Right ventricle myocardium superior (tissue), 1 donor: Measurements from ENCODE around the gene PLA2G4A. TPM values are rescaled to one million over a fixed set of nuclear protein-coding genes. Genes with fewer than 3 reads are reported as not detected.

Experiments used
- ATAC-seq: fragments of 200-7000 bp; cut with Tn5 transposase; one replicate; pipeline ENCODE4 v1.9.1; 2020; ENCODE audit warnings: mild to moderate bottlenecking; ENCODE audit not compliant: poor library complexity
- DNase-seq: peaks from one replicate; pipeline ENCODE4 v3.0.0-alpha.2; 2020
- intact Hi-C: fragments of 100-400 bp; cut with DNase I; formaldehyde crosslinking; loops from one replicate; pipeline ENCODE4 v1.11.2; 2022
- total RNA-seq: library from RNA; stranded (reverse); fragmentation: NEBNext Ultra II Directional; extraction: Animal tissue kit (Norgen Biotek cat#: 25700); gene quantifications from one replicate; pipeline ENCODE4 v1.2.1, GENCODE V29; 2021
- donor health status: DM: no; HTN: yes; CAD: no; lungs with severe emphysema.

The PLA2G4A gene
- total RNA-seq, 1 donor from 2014 or later, result 2.1 TPM

DNA sequence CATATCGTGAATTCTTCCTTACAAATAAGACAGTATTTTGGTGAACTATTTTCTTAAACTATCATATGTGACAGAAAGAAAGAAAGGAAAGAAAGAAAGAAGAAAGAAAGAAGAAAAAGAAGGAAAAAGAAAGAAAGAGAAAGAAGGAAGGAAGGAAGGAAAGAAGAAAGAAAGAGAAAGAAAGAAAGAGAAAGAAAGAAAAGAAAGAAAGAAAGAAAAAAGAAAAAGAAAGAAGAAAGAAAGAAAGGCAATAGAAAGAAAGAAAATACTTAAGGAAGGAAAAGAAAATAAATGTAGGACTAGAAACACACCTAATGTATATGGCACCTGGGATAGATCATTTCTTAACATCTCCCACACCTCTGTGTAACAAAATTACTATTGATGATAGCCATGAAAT is 120.4 kb downstream of the PLA2G4A start:
- intact Hi-C loops, result no loop called here
- ATAC-seq (no peak), DNase-seq (no peak)

- intact Hi-C loops, result no loop called here
- ATAC-seq (no peak), DNase-seq (no peak)
These were observed 121.8 kb downstream of the PLA2G4A start for GRCh38 chr1:186950547-186950946.

DNA sequence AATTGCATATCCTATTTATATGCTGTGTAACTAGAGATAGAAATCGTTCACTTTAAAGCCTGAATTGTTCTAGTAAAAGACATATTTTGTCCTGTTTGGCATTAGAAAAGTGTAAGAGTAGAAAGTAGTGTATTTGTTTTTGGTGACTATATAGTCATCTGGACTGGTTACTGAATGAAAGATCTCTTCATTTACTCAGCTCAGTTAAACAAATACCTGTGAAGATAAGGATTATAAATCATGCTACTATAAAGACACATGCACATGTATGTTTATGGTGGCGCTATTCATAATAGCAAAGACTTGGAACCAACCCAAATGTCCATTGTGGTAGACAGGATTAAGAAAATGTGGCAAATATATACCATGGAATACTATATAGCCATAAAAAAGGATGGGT is 125.1 kb downstream of the PLA2G4A start:
- ATAC-seq, result no peak
- intact Hi-C loops, result no loop called here
- DNase-seq, result no peak

DNA sequence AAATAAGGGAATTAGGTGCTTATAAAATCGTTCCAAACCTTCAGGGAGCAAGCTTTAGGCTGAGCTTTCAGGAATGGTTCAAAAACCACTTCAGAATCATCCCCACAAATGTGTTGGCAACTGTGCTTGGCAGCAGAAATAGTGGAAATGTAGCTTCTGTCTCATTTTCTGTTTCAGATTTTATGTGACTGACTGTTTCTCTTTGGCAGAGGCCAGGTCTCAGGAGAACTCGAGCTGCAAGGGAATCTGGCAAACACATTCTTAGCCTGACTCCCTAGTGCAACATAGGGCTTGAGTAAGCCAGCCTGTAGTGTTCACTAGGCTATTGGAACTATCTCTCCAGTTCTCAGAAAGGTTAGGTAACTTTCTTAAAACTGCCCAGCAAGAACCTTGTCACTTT is 128.6 kb downstream of the PLA2G4A start:
- no peak for DNase-seq
- peak; percentile 68 for ATAC-seq
- intact Hi-C loops, result no loop called here

GRCh38 chr1:186958520-186958919 is 129.8 kb downstream of the PLA2G4A start:
- intact Hi-C loops, result no loop called here
- ATAC-seq, result no peak
- no peak for DNase-seq

DNA sequence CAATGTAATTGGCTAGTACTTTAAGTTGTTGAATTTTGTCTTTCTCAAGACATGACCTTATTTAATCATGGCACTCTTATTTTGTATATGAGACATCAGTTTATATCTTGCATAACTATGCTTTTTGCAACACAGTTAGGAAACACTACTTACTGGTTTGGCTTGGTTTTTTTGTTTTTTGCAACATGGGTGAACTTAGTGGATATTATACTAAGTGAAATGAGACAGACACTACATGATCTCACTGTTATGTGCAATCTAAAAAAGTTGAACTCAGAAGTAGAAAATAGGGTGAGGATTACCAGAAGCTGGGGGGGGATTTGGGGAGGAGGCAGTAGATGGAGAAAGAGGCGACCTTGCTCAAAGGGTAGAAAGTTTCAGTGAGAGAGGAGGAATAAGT is 132.1 kb downstream of the PLA2G4A start:
- DNase-seq (no peak), ATAC-seq (no peak)
- intact Hi-C loops, result no loop called here

DNA sequence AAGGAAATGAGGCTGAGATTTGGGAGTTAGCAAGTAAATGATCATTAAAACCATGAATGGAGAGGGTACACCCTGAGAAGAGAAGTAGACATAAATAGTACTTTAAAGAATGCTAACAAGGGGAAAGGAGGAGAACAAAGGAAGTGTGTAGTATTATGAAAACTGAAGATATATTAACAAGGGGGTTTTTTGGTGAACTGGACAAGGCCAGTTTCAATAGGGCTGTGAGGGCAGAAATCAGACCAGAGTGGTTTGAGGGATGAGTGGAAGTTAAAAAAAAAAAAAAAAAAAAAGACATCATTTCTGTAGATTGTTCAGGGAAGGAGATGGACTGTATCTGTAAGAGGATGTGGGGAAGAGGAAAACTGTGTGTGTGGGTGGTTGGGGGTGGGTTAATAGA is 137.1 kb downstream of the PLA2G4A start:
- intact Hi-C loops, result no loop called here
- no peak for ATAC-seq
- DNase-seq, result no peak

DNA sequence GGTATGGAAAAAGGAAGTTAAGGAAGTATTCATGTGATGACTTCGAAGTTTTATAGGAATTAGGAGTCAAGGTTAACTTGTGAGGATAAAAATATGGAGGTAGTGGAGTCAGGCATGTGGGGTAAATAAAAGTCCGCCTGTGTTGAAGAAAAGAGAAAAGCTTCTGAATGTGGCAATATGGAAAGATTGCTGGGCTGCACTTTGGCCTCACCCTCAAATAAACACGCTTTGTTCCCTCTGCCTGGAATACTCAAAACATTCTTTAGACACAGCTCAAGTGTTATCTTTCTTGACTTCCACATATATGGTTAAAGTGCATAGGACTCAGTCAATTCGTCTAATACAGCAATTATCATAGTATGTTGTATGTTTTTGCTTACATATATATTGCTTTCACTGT is 137.7 kb downstream of the PLA2G4A start:
- ATAC-seq (no peak), DNase-seq (no peak)
- intact Hi-C loops, result no loop called here

DNA sequence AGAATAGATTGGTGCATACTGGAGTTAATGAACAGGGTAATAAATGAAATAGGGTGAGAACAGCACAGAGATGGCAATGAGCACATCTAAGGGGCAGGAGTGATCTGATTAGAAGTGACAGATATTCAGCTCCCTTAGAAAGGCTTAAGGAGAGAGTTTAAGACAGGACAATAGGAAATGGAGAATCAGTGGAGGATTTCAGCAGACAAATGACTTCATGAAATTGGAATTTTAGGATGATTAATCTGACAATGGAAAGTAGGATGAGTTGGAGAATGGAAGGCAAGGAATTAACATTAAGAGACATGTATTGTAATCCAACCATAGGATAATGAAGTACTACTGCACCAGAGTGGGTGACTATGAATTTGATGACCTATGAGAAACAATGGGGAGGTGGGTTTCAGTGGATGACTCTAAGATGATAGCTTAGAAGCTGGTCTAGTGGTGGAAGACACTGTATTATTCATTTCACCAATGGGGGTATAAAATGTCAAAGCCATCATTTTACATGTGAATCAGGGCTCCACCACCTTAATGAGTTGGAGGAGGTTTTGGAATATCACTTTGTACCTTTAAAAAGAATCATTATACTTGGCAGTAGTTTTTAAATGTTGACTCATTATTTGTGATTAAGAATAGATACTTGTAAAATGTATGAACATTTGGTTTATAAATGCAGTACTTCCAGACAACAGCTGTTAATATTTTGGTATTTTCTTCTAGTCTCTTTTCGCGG is 139.1 kb downstream of the PLA2G4A start:
- no peak for DNase-seq
- intact Hi-C loops, result no loop called here
- ATAC-seq, result no peak

- no peak for DNase-seq
- ATAC-seq, result no peak
- intact Hi-C loops, result no loop called here
These were observed 146.0 kb downstream of the PLA2G4A start for GRCh38 chr1:186974774-186975181.

DNA sequence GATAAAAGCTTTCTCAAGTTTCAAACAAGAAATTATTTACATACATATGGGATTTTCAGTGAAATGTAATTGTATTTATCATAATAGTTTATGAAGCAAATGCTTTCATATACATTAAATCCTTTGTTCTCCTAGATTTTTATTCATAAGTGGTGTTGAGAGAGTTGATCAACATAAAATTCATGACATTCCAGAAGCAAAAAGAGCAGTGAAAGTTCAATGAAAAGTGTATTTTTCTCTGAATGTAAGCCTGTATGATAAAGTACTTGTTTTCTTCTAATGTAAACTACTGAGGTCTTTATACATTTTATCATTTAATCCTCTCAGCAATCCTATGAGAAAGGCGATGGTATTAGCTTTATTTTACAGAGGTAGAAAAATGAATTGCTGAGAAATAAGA is 146.5 kb downstream of the PLA2G4A start:
- intact Hi-C loops, result no loop called here
- ATAC-seq (no peak), DNase-seq (no peak)

DNA sequence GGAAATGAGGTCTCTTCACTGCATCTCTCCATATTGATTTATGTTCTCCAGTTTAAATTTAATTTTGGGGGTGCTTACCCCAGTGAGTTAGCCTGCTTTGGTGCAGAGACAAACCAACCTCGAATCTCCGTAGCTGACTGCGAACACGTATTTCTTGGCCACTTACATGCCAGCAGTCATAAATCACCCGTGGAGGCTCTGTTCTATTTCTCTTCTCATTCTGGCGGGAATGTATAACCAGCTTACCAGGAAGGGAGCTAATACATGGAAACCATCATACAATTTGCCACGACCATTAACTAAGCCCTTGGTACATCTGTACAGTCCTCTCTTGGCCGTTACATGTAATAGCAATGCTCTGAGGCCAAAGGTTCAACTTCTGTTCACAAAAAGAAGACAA is 148.0 kb downstream of the PLA2G4A start:
- ATAC-seq (no peak), DNase-seq (no peak)
- intact Hi-C loops, result no loop called here

DNA sequence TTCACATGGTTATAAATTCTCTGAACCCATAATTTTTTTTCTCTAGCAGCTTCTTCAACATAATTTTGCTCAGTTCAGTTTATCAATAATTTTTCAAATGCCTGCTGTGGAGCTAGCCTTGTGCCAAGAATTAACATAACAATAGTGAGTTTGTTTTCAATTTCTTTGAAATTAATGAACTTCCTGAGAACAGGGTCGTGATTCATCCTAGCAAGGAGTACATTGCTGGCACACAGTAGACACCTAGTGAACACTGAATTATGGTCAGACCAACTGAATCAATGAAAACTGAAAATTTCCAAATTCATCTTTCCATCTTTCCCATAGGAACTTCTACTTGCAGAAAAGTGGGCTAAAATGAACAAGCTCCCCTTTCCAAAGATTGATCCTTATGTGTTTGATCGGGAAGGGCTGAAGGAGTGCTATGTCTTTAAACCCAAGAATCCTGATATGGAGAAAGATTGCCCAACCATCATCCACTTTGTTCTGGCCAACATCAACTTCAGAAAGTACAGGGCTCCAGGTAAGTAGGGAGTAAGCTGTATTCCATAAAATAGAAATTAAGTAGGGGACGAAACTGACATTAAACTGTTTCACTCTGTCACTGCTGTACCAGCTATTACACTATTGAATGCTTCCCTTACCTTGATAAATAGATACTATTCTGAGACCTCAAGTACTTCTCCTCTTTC is 148.7 kb downstream of the PLA2G4A start:
- ATAC-seq (no peak), DNase-seq (no peak)
- intact Hi-C loops, result no loop called here

GRCh38 chr1:186978596-186979556 is 150.1 kb downstream of the PLA2G4A start:
- DNase-seq (no peak), ATAC-seq (no peak)
- intact Hi-C loops, result no loop called here

- ATAC-seq (no peak), DNase-seq (no peak)
- intact Hi-C loops, result no loop called here
These were observed 151.7 kb downstream of the PLA2G4A start for GRCh38 chr1:186980400-186980799.

DNA sequence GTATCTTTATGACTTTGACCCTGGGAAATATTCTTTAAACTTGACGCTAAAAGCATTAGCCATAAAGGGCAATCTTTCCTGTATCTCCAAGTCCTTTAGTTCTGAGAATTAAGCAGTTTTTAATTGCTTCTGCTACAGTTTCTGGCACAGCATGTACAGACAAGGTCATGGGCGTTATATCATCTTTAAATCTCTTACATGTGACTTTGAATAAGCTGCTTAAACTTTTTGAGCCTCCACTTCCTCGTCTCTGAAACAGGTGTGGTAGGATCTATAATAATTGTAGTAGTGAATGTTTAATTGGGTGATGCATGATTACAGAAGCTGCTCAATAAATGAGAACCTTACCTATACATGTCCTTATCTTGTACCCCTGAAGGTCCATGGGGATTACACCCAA is 153.4 kb downstream of the PLA2G4A start:
- ATAC-seq (no peak), DNase-seq (no peak)
- intact Hi-C loops, result no loop called here

DNA sequence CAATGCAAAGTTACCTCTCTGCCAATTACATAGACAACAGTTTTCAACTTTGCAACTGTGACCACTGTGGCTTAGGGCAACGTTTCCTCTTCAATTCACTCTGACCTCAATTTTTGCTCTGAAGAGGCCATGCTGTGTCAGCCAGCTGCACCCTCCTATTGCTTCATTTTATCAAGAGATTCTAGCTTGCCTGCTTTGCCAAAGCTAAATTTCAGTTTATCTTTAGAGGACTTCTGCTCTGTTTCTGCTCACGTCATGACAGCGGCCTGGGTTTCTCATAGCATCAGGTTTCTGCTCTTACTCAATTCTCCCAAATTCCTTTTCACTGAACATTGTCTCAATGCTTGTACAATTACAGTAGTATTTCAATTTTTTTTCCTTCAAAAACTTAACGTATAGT is 154.6 kb downstream of the PLA2G4A start:
- ATAC-seq (peak; percentile 93), DNase-seq (peak; percentile 59)
- intact Hi-C loops, result no loop called here

DNA sequence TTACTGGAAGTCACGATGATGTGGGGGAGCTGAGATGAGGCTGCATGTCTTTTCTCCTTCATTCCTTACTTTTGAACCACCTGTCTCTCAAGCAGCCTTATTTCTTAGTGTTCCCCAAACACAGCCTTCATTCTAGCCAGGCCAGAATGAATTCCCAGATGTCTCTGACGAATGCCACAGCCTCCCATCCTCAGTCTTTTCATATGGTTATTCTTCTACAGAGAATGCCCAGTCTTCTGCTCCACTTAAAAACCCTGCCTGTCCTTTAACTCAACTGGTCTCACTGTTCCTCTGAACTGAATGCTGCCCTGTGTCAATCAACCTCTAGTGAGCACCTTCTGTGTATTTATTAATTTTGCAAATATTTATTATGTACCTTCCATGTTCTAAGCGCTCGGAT is 156.2 kb downstream of the PLA2G4A start:
- ATAC-seq (no peak), DNase-seq (no peak)
- intact Hi-C loops, result loop anchor here (5.0 kb wide), 2 partner anchors 383 to 503 kb away; no protein-coding TSS in a partner anchor

DNA sequence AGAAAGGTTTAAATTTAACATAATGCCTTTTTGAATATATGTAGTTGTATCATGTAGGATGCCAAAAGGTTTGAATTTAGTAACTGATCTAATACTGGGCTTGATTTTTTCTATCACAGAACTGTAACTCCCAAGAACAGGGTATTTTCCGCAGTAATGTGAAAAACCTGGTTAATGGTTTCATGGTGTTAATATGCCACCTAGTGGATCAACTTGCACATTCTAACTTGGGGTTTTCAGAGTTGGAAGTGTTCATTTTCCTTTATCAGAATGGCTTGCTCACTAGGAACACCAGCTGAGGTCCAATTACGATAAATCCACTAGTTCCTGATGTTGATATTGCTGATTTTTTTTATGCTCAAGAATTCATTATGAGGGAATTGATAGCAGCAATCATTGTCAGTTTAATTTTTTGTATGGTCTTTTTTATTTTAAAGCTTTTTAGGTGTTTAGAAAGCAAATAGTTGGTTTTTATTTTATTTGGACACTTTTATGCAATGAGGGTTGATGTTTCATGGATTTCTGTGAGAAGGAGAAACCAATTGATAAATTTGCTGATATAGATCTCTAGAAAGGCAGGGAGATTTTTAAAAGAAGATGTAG is 157.2 kb downstream of the PLA2G4A start:
- intact Hi-C loops, result loop anchor here (5.0 kb wide), 2 partner anchors 384 to 504 kb away; no protein-coding TSS in a partner anchor
- peak; percentile 81 for ATAC-seq
- DNase-seq, result no peak
